ENCODE measurements around the gene HDAC4.

DNA sequence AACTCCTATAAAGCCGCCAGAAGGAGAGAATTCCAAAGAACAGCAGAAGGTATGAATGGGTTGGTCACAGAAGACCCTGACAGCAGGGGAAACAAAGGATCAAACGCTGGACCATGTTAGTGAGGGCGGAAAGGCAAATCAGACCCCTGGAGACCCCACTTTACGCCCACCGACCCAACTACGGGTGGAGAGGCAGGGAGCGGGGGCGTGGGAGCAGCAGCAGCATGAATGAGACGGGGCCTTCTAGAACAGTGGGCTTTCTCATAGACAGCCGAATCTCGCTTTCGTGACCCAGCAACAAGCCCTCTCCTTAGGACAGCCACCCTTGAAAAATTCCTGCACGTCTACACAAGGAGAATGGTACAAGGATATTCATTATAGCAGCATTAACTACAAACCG lies 191.0 kb downstream of the HDAC4 start:
- no peak for TF ChIP-seq CTCF (IDR thresholded peaks at IDR 0.05; ENCODE audit: low read length)
- no peak for TF ChIP-seq EZH2 (IDR thresholded peaks at IDR 0.05; ENCODE audit: borderline replicate concordance, low read length)
